PC-9 (cell line): ENCODE measurements around the gene TSSK2. TPM values are rescaled to one million over a fixed set of nuclear protein-coding genes. Genes with fewer than 3 reads are reported as not detected.

ENCODE experiments used
- BruUV-seq: library from RNA; stranded (reverse); fragments of 400-500 nt; replicated peaks from 2 replicates; lab custom pipeline; 2021; lab: Mats Ljungman, UMichigan
- CTCF ChIA-PET: fragments of 300-600 bp; sonication (Branson Sonifier 250); formaldehyde crosslinking; loops from one replicate; lab custom pipeline; 2022; ENCODE audit warnings: antibody characterized with exemption; lab: Charles Lee
- POLR2A ChIA-PET: fragments of 300-600 bp; sonication (Branson Sonifier 250); formaldehyde crosslinking; loops from one replicate; lab custom pipeline; 2022; ENCODE audit warnings: antibody characterized with exemption; ENCODE audit not compliant: unreplicated experiment; lab: Charles Lee
- DNase-seq, 2 experiments: peaks; one replicate each; pipeline versions ENCODE4 v3.0.0 to v3.0.0-alpha.2; 2015 to 2022; ENCODE audit warnings: mixed read lengths in 1 of 2
- H2AFZ ChIP-seq: fragments of 200-600 bp; sonication (generic); 2 replicates; pipeline ENCODE4 v1.8.1; 2017; ENCODE audit warnings: antibody characterized with exemption
- H3F3A ChIP-seq: fragments of 200-600 bp; sonication (generic); 2 replicates; pipeline ENCODE4 v1.8.1; 2017; ENCODE audit warnings: antibody characterized with exemption, mild to moderate bottlenecking, low read depth; ENCODE audit not compliant: insufficient read depth
- H3K27ac ChIP-seq: fragments of 200-600 bp; sonication (generic); 2 replicates; pipeline ENCODE4 v1.6.1; 2016; ENCODE audit warnings: mixed run types
- H3K27me3 ChIP-seq: fragments of 200-600 bp; sonication (generic); 2 replicates; pipeline ENCODE4 v1.6.1; 2016; ENCODE audit warnings: low read depth, mixed run types; ENCODE audit not compliant: insufficient read depth
- H3K36me3 ChIP-seq: fragments of 200-600 bp; sonication (generic); 2 replicates; pipeline ENCODE4 v1.6.1; 2016; ENCODE audit warnings: low read depth, mixed run types
- H3K4me1 ChIP-seq: fragments of 200-600 bp; sonication (generic); replicated peaks from 2 replicates; pipeline ENCODE4 v1.6.1; 2016; ENCODE audit warnings: mixed run types; ENCODE audit not compliant: insufficient read depth
- H3K4me2 ChIP-seq: fragments of 200-600 bp; sonication (generic); 2 replicates; pipeline ENCODE4 v1.6.1; 2017; ENCODE audit warnings: mixed run types
- H3K4me3 ChIP-seq: fragments of 200-600 bp; sonication (generic); 2 replicates; pipeline ENCODE4 v1.6.1; 2016; ENCODE audit warnings: mixed run types
- H3K79me2 ChIP-seq: fragments of 200-600 bp; sonication (generic); 2 replicates; pipeline ENCODE4 v1.6.1; 2017; ENCODE audit warnings: low read depth, mixed run types
- H3K9me2 ChIP-seq: fragments of 200-600 bp; sonication (generic); 2 replicates; pipeline ENCODE4 v1.8.1; 2017; ENCODE audit warnings: mild to moderate bottlenecking; ENCODE audit not compliant: insufficient read depth
- H3K9me3 ChIP-seq: fragments of 200-600 bp; sonication (generic); 2 replicates; pipeline ENCODE4 v1.8.1; 2016; ENCODE audit warnings: low read depth; ENCODE audit not compliant: insufficient read depth
- H4K20me1 ChIP-seq: fragments of 200-600 bp; sonication (generic); 2 replicates; pipeline ENCODE4 v1.8.1; 2017; ENCODE audit not compliant: insufficient read depth
- CTCF ChIP-seq: fragments of 200-600 bp; sonication (generic); conservative IDR thresholded peaks from 2 replicates; pipeline ENCODE4 v1.6.1; 2017; ENCODE audit warnings: mixed run types, antibody characterized with exemption, mild to moderate bottlenecking, moderate library complexity
- EZH2 ChIP-seq: fragments of 200-600 bp; sonication (generic); IDR thresholded peaks from 2 replicates; pipeline ENCODE4 v1.8.0; 2017; ENCODE audit warnings: antibody characterized with exemption, low read depth
- intact Hi-C: fragments of 100-400 bp; cut with micrococcal nuclease; formaldehyde crosslinking; loops from one replicate; pipeline ENCODE4 v1.10.0; 2022; ENCODE audit not compliant: unreplicated experiment
- total RNA-seq: library from RNA; stranded (reverse); gene quantifications from 2 replicates; pipeline ENCODE4 v1.2.3, GENCODE V29; 2021

The TSSK2 gene
- total RNA-seq, 1 experiment from 2014 or later = not detected

- POLR2A ChIA-PET = interaction anchor here (0.7 kb wide), 1 partner anchor 90 kb away, joined by 3 read pairs; no protein-coding TSS in a partner anchor
- no peak overlapping the region for H3K4me2 ChIP-seq
- BruUV-seq = no TSS peak
- intact Hi-C loops = no loop called here
- H3K9me2 ChIP-seq = no peaks in the 10 kb centered on the region
- H3K36me3 ChIP-seq = no peaks in the 10 kb centered on the region
- DNase-seq = no peak
- no peak overlapping the region for H3K4me3 ChIP-seq
- H4K20me1 ChIP-seq = peaks cover 10% of the 10 kb centered on the region; the same call in 1 of the 2 replicates
- H3K27me3 ChIP-seq = no peaks in the 10 kb centered on the region
- CTCF ChIA-PET = interaction anchor here (0.5 kb wide), 1 partner anchor 437 kb away, joined by 4 read pairs; no protein-coding TSS in a partner anchor
- no peaks in the 10 kb centered on the region for H3K9me3 ChIP-seq
- no peaks in the 10 kb centered on the region for H3K4me1 ChIP-seq
- no peak overlapping the region for H3K27ac ChIP-seq
- H3K79me2 ChIP-seq = 0 out of 2 replicates have a peak, but pooled peaks cover 3% of the 10 kb centered on the region
- H2AFZ ChIP-seq = no peak overlapping the region
- no peaks in the 10 kb centered on the region for H3F3A ChIP-seq
- TF ChIP-seq CTCF (no peak), EZH2 (no peak)
Observed at GRCh38 chr22:19094393-19094997, 36.6 kb upstream of the TSSK2 start.

GRCh38 chr22:19096555-19096954, 34.6 kb upstream of the TSSK2 start:
- H3K4me1 ChIP-seq = no peaks in the 10 kb centered on the region
- no peak overlapping the region for H3K4me3 ChIP-seq
- no peaks in the 10 kb centered on the region for H3K27me3 ChIP-seq
- no peaks in the 10 kb centered on the region for H3K9me3 ChIP-seq
- peaks cover under 1% of the 10 kb centered on the region for H3K79me2 ChIP-seq
- POLR2A ChIA-PET = no interaction called here
- CTCF ChIA-PET = no interaction called here
- BruUV-seq = no TSS peak
- no peak overlapping the region for H3K27ac ChIP-seq
- intact Hi-C loops = no loop called here
- H4K20me1 ChIP-seq = peaks cover 10% of the 10 kb centered on the region; the same call in 1 of the 2 replicates
- H2AFZ ChIP-seq = no peak overlapping the region
- no peak for TF ChIP-seq EZH2
- no peak for TF ChIP-seq CTCF
- H3K4me2 ChIP-seq = no peak overlapping the region
- H3K36me3 ChIP-seq = no peaks in the 10 kb centered on the region
- no peaks in the 10 kb centered on the region for H3F3A ChIP-seq
- no peak for DNase-seq
- H3K9me2 ChIP-seq = no peaks in the 10 kb centered on the region

GRCh38 chr22:19097518-19097917, 33.6 kb upstream of the TSSK2 start:
- no peaks in the 10 kb centered on the region for H3F3A ChIP-seq
- H3K36me3 ChIP-seq = no peaks in the 10 kb centered on the region
- intact Hi-C loops = no loop called here
- ChIA-PET CTCF (no interaction called here), POLR2A (no interaction called here)
- H2AFZ ChIP-seq = no peak overlapping the region
- H4K20me1 ChIP-seq = peaks cover 10% of the 10 kb centered on the region; the same call in 1 of the 2 replicates
- no TSS peak for BruUV-seq
- H3K27ac ChIP-seq = no peak overlapping the region
- H3K4me3 ChIP-seq = no peak overlapping the region
- H3K9me3 ChIP-seq = no peaks in the 10 kb centered on the region
- TF ChIP-seq EZH2 = no peak
- no peak for TF ChIP-seq CTCF
- no peaks in the 10 kb centered on the region for H3K27me3 ChIP-seq
- no peaks in the 10 kb centered on the region; the same call in none of the 2 replicates for H3K79me2 ChIP-seq
- H3K4me2 ChIP-seq = no peak overlapping the region
- H3K9me2 ChIP-seq = no peaks in the 10 kb centered on the region
- DNase-seq = no peak
- H3K4me1 ChIP-seq = no peaks in the 10 kb centered on the region
